GM18502 (cell line): ENCODE data around the gene WWOX.

ENCODE experiments used
- ATAC-seq: cut with Tn5 transposase; IDR thresholded peaks from one replicate; pipeline ENCODE4 v1.9.1; 2021; ENCODE audit warnings: mild to moderate bottlenecking; ENCODE audit not compliant: unreplicated experiment, poor library complexity

WWOX gene

DNA sequence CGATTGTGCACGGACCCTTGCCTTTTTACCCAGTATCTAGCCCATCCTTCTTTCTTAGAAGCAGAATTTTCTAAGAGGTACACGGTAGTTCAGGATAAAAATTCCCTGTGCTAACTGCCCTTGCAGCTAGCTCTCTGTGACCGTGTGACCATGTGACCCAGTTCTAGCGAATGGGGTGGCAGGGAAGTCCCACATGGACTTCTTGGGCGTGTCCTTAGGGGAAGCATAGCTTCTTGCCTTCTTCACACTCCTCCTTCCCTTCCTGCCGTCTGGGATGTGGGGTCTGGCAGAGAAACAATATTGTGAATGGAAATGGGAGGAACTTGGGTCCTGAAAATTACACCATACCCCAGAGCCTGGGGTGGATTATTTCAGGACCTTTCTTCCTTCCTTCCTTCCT is 830.4 kb downstream of the WWOX start:
- ATAC-seq: no peak

DNA sequence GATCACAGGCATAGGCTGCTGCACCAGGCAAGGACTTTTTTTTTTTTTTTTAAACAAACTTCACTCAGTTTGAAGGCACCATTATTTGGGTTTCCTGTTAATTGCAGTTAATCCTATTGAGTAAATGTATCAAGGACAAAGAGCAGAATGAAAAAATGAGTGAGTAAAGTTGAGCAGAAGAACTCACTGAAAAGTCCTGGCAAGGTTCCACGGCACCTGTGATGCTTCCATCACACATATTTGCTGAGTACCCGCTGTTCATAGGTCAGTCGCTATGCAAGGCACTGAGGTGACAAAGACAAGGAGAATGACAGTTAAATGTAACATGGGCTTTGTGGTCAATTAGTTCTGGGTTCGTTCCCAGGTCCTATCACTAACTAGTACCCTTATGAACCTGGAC is 831.1 kb downstream of the WWOX start:
- no peak for ATAC-seq

DNA sequence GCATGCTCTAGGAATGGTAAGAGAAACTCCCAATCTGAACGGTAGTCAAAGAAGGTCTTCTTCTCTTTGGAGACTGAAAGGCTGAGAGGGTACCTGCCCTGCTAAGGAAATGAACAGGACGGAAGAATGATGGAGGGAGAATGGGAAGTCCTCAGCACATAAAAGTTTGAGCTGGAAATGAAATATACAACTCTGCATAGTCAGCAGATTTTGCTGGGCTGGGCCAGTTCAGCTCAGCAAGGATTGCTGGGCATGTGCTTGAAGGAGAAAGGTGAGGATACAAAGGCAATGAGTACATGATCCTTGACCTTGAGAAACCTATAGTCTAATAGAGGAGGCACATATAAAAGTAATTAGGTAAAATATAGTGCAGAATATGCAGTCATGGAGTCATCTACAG is 831.8 kb downstream of the WWOX start:
- no peak for ATAC-seq

DNA sequence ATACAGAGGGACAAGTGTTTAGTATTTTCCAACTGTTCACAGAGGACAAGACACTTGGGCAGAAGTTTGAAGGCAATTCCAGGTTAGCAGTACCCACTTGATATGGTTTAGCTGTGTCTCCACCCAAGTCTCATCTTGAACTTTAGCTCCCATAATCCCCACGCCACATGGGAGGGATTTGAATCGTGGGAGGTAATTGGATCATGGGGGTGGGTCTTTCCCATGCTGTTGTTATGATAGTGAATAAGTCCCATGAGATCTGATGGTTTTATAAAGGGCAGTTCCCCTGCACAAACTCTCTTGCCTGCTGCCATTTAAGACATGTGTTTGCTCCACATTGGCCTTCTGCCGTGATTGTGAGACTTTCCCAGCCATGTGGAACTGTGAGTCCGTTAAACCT is 832.2 kb downstream of the WWOX start:
- no peak for ATAC-seq

DNA sequence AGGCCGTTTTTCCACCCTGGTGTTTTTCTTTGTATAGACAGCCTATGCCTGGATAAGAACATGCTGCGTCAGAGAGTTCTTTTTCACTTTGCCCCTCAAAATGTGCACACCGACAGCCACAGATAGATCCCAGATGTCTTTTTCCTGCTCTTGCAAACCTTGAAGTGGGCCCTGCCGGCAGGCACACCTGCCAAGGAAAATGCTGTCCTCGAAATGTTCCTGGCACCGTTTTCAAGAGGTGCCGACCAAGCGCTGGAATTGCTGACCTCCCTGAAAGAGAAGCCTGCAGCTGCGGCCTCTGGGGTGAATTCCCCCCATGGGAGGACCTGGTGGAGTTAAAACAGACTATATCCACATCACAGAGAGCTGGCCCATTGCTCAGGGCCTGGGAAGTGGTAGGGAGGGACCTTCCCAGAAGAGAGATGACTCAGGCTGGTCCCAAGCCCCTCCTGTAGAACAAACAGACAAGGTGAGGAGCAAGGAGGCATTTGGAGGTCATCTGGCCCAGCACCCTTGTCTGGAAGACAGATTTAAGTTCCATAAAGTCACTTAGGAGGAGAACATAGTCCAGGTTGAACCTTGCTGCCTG is 833.0 kb downstream of the WWOX start:
- no peak for ATAC-seq

DNA sequence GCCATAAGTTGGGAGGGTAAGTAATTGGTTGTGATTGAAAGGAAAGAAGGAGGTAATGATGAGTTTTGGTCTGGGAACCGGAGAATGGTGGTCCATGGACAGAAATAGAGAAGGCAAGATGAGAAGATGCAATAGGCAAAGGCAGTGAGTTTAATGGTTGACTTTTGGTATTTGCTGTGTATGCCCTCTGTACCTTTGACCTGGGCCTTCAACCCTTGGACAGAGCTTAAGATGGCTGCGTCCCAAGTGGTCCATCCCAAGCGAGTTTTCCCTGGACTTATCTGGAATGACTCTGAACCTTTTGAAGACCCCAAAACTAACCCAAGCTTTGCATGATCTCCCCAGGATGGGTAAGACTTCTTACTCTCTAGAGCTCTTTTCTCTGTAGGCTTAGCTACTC is 836.6 kb downstream of the WWOX start:
- ATAC-seq: no peak

DNA sequence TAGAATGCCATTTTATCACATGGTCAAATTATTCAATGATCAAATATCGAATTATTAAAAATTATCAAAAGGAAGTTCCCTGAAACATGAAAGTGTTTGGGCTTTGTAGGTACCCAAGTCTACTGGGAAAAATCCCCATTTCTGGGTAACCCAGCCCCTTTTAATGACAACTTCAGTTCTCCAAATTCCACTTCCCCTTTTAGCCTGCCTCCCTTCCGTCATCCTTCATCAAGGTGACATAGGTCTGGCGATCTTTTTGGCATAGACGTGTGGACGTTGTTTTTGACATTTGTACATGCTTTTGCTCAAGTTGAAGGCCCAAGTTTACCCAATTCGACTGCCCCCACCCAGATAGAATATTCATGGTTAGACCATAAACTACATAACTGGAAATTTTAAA is 840.1 kb downstream of the WWOX start:
- ATAC-seq: no peak

DNA sequence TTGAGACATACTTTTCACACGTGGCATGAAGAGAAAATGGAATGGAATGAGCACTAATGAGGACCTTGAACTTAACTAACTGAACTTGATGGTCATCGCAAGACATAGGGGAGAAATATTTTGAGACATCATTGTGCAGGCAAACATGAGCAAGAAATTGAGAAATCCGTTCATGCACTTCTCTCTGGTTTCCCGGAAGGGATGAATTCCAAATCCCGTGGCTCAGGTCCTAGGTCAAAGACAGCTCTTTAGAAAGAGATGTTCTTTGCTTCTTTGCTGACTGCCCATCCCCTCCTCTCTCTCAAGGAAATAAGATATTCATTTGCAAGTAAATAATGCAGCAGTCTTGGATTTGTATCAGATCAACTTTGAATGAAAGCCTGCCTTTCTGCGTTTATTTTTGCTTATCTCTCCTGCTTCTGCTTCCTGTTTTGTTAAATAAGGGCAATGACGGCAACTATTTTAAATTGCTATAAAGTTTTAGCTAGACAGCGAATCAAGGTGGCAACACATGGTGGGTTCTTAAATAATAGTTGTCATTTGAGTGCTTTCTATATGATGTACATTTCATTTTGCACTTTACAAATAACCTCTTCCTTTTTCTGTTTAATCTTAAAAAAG is 843.3 kb downstream of the WWOX start:
- no peak for ATAC-seq

DNA sequence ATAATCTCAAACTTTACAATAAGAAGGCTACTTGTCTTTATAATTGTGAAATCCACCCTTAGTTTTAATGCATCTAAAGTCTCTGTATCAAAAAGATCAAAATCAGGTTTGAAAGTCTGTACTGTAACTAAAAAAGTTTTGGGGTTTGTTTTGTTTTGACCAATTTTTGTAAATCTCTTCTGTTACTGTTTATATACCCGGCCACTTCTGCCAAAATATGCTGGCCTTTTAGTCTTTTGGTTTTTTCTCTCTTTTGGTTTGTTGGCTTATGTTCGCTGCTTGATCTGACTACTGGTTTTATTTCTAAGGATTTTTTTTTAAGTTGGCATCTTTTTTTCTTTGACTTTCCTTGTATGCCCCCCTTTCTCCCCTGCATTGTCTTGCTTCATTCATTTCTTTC is 845.9 kb downstream of the WWOX start:
- ATAC-seq: no peak

DNA sequence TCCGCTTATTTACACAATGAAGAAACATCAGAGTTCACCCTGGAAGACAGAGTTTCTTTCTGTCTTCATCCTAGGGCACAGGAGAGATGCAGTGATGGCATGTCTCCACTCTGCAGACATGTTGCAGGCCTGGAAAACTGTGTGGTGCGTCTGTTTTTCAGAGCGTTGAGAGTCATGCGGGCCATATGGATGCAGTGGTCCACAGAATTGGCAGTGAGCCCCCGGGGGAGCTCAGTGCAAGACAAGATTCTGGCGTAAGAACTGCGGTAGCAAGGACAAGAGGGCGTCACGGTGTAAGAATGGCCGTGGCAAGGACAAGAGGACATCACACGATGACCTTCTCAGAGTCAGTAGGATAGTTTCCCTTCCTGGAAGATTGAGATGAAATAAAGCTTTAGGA is 847.1 kb downstream of the WWOX start:
- no peak for ATAC-seq

DNA sequence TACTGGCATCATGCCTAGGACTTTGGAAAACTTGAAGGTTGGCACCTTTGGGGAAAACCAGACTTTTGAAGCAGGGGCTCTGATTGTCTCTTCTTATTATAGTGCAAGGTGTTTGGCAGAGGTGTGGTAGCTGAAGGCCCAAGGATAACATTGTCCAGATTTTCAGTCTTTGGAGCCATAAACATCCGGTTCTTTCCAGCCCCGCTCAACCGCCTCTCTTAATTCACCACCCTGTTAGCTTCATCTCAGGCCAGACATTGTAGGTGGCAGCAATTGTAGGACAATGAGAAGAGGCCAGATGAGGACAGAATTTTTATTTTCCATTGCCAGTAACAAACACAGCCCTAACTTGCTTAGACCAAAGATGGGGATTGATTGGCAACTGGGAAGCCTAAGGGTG is 851.3 kb downstream of the WWOX start:
- no peak for ATAC-seq

DNA sequence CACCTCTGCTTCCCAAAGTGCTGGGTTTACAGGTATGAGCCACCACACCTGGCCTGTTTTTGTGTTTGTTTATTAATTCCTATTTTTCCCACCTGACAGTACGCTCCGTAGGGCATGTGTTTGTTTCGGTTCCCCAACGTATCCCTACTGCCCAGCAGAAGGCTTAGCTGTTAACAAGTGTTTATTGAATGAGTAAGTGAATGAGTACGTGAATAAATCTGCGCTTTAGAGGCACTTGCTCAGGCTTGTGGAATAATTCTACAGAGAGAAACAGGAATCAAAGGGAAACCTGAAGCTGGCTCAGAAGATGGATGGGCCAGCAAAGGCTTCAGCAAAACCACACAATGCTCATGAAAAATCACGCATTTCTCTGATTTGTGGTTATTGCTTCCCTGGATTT is 853.2 kb downstream of the WWOX start:
- ATAC-seq: no peak

DNA sequence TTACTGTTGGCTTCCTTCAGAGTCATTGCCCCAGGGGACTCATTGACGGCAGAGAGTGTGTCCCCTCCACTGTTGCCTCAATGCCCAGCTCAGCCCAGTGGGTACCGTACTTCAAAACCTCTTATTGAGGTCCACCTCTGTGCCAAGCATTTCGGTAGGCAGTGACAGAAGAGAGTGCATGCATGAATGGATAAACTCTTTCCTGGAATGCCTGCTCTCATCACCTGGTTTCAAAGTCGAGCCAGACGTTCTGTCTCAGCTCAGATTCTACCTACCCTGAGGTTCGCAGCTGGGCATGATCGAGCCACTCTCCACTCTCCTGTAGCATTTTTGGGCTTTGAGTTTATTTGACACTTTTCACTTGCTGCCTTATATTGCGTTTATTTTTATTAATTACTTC is 854.1 kb downstream of the WWOX start:
- ATAC-seq: no peak

DNA sequence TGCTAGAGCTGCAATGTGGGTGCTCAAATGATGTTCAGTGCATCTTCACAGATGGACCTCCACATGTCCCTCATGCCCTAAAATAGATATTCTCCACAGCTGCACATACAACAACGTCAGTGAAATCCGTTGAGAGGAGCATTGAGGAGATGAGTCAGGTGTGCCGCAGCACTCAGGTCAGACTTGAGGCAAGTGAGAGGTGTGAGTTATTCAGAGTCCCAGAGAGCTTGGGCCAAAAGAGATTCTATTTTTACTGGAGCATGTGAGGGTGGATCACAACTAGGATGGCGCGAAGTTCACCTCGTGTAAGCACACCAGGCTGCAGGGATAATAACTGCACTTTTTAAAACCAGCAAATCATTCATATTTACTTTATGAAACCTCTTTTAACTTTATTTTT is 855.8 kb downstream of the WWOX start:
- ATAC-seq: no peak

DNA sequence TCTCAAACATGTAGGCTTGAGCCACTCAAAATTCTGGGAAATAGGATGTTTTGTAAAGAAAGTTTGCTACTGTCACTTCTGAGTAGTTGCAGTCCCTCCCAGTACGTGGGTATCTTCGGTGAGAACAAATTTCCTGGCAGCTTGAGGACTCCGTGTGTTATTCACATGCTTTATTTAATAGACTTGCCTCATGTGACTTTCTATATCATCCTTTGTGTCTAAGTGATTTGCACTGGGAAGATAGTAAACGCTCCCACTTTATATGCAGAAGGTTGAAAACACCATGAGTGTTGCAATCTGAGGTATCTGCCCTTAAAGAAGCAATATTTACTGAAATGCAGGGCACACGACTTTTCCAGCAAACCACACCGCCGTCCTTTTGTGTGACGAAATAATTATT is 857.4 kb downstream of the WWOX start:
- ATAC-seq: no peak

DNA sequence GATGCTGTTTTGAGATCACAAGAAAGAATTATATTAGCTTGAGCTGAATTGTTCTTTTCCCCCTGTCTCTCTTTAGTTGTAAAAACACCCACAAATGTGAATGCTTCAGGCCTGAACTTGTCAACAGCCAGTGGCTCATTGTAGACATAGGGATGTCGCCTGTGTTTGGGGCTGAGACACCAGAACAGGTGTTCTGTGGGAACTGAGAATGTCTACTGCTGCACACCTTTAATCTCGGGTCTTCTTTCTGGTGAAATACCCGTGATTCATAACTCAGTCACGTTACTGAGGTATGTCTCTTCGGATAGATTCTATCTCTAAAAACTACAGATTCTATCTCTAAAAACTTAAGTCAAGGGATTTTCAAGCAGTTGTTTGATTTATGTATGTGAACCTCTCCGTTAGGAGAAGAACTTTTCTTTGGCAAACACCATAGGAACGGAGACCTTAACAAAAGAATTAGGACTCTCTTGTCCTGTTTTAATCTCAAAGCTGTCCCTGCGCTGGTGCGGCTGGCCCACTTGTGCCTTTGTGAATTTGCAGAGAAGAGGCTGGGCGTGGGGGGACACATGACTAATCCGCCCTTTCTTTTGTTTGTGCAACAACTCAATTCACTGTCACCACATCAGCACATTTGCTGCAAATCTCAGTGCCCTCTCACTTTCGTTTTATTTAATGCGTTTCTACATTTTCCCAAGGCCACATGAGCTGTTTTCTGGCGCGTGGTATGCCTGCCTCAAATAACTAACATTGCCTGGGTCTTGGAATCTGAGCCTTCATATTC is 858.1 kb downstream of the WWOX start:
- ATAC-seq: no peak

DNA sequence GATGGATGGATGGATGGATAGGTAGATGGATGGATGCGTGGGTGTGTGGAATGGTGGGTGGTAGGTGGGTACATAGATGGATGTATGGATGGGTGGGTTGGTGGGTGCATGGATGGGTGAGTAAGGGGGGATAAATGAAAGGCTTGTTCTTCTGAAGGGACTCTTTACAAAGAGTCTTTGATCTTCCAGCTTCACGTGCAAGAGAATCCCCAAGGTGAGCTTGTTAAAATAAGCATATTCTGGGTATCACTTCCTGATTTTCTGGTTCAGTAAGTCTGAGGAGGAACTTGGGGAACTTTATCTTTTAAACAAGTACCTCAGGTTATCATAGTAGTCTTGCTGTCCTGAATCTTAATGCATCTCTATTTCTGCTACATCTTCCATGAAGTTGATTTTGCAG is 862.0 kb downstream of the WWOX start:
- peak; percentile 59 for ATAC-seq

DNA sequence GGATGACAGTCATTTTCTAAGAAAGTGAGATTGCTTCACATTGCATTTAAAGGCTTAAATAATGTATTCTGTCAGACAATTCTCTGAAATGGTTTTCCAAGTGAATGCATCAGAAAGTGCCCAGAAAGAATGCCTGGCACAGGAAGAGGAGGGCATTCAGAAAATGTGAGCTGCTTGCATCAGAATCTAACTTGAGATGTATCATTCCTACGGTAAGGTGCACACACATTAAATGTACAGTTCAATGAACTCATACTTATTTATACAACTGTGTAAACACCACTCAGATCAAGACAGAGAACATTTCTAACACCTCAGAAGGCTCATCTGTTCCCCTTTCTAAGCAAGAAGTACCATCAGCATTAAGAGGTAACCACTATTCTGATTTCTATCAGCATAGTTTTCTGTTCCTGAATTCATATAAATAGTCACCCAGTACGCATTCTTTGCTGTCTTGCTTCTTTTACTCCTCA is 863.0 kb downstream of the WWOX start:
- ATAC-seq: peak; percentile 95

DNA sequence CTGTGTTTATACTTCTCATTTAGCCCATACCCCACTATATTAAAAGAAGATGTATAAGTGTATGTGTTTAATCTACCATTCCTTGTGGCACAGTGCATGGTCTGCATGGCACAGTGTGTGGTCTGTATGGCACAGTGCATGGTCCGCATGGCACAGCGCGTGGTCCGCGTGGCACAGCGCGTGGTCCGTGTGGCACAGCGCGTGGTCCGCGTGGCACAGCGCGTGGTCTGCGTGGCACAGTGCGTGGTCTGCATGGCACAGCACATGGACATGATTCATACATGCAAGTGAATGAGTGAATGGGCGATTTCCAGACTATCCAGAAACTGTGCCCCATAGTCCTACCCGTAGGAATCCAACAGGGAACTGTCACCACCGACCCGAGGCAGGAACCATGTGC is 868.5 kb downstream of the WWOX start:
- no peak for ATAC-seq

DNA sequence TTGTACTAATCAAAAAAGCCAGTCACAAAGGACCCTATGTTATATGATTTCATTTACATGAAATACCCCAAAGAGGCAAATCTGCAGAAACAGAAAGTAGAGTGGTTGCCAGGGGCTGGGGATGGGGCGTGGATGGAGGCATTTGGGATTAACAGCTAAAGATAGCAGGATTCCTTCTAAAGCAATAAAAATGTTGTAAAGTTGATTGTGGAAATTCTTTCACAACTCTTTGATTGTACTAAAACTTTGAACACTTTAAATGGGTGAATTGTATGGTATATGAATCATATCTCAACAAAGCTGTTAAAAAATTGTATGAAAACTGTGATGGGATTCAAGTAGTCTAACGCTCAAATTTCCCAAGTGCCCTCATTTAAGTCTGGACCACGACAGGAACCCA is 870.3 kb downstream of the WWOX start:
- no peak for ATAC-seq

DNA sequence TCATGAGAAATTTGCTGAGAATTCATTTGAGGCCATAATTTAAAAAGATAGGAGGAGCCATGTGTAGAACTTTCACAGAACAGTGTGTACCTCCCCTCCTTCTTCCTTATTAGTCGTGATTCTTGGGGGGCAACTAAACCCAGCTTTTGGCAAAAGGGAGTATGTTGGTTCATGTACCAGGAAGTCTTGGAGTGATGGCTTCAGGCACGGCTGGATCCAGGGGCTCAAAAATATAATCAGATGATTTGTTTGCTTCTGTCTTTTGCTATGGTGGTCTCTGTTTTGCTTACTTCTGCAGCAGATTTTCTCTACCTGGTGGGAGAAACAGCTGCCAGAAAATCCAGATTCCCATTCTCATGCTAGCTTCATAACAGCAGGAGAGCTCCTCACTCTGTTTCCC is 871.2 kb downstream of the WWOX start:
- no peak for ATAC-seq

DNA sequence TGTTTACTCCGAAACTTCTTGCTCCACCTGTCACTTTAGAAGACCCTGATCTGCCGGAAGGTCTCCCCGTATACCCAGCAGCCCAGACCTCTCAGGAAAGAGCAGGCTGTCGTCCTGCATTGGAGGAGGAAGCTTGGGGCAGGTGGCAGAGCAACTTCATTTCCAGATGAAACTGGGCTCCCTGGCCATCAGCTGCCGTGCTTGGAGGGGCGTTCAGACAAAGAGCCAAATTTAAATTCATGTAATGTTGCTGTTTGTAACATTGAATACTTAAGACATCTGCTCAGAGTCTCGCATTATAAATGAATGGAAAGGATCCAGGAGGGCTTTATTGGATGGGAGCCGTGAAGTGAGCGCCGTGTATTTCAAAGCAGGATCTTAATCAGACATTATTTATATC is 872.6 kb downstream of the WWOX start:
- ATAC-seq: no peak
